IMR-90 (cell line): ENCODE results near the gene NDUFB2. TPM values are rescaled to one million over a fixed set of nuclear protein-coding genes. Genes with fewer than 3 reads are reported as not detected.

Experiments used
- ATAC-seq: fragments of 200-7000 bp; cut with Tn5 transposase; 2 replicates; pipeline ENCODE4 v1.9.1; 2020; ENCODE audit warnings: low read depth, mild to moderate bottlenecking, moderate library complexity
- BruUV-seq: library from RNA; stranded (reverse); fragments of 400-500 nt; replicated peaks from 2 replicates; lab custom pipeline; 2021; lab: Mats Ljungman, UMichigan
- CTCF ChIA-PET: fragments of 300-600 bp; formaldehyde crosslinking; extraction: SDS; loops from one replicate; lab custom pipeline; 2021; ENCODE audit warnings: antibody characterized with exemption; lab: Yijun Ruan, JAX
- POLR2A ChIA-PET: fragments of 300-600 bp; sonication (Branson Sonifier 250); formaldehyde crosslinking; loops from one replicate; lab custom pipeline; 2022; ENCODE audit warnings: antibody characterized with exemption; ENCODE audit not compliant: unreplicated experiment; lab: Charles Lee
- DNase-seq: peaks from one replicate; pipeline ENCODE4 v3.0.0; 2013
- H2AFZ ChIP-seq: replicated peaks from 2 replicates; pipeline ENCODE3; 2013; ENCODE audit warnings: low read length, mild to moderate bottlenecking; ENCODE audit not compliant: poor library complexity
- H2AK5ac ChIP-seq: 2 replicates; pipeline ENCODE4 v1.6.1; 2013; ENCODE audit warnings: low read depth, low read length, inconsistent platforms
- H2AK9ac ChIP-seq: replicated peaks from 2 replicates; pipeline ENCODE3; 2013; ENCODE audit warnings: mild to moderate bottlenecking, low read depth, low read length, moderate library complexity; ENCODE audit not compliant: poor library complexity
- H2BK120ac ChIP-seq: 2 replicates; pipeline ENCODE4 v1.6.1; 2013; ENCODE audit warnings: low read depth, low read length, inconsistent platforms
- H2BK15ac ChIP-seq: 3 replicates; pipeline ENCODE4 v1.6.1; 2013; ENCODE audit warnings: low read depth, low read length, inconsistent platforms
- H2BK20ac ChIP-seq: 2 replicates; pipeline ENCODE4 v1.6.1; 2013; ENCODE audit warnings: low read depth, mild to moderate bottlenecking, inconsistent platforms, low read length, moderate library complexity
- H2BK5ac ChIP-seq: 2 replicates; pipeline ENCODE4 v1.6.1; 2013; ENCODE audit warnings: mild to moderate bottlenecking, low read depth, low read length, inconsistent platforms; ENCODE audit not compliant: poor library complexity, severe bottlenecking
- H3K14ac ChIP-seq: replicated peaks from 2 replicates; pipeline ENCODE4 v1.6.1; 2013; ENCODE audit warnings: low read depth, low read length, inconsistent platforms
- H3K18ac ChIP-seq: 2 replicates; pipeline ENCODE4 v1.6.1; 2013; ENCODE audit warnings: low read depth, low read length, control low read depth
- H3K23ac ChIP-seq: 2 replicates; pipeline ENCODE4 v1.6.1; 2013; ENCODE audit warnings: low read depth, low read length, inconsistent platforms
- H3K27ac ChIP-seq: 2 replicates; pipeline ENCODE4 v1.5.1; 2013; ENCODE audit warnings: mild to moderate bottlenecking, control low read depth, low read length; ENCODE audit not compliant: insufficient read depth
- H3K27me3 ChIP-seq: 2 replicates; pipeline ENCODE4 v1.6.1; 2013; ENCODE audit warnings: low read length; ENCODE audit not compliant: control insufficient read depth, insufficient read depth
- H3K36me3 ChIP-seq: 2 replicates; pipeline ENCODE4 v1.6.1; 2013; ENCODE audit warnings: low read length, mixed read lengths; ENCODE audit not compliant: control insufficient read depth, insufficient read depth
- H3K4ac ChIP-seq: 2 replicates; pipeline ENCODE4 v1.6.1; 2013; ENCODE audit warnings: low read depth, low read length, inconsistent platforms
- H3K4me1 ChIP-seq: 2 replicates; pipeline ENCODE4 v1.6.1; 2013; ENCODE audit warnings: low read length, mixed read lengths; ENCODE audit not compliant: control insufficient read depth, insufficient read depth
- H3K4me2 ChIP-seq: 2 replicates; pipeline ENCODE4 v1.6.1; 2013; ENCODE audit warnings: low read depth, mild to moderate bottlenecking, control low read depth, low read length, moderate library complexity
- H3K4me3 ChIP-seq: 2 replicates; pipeline ENCODE4 v1.5.1; 2013; ENCODE audit warnings: low read depth, mild to moderate bottlenecking, control low read depth, low read length, moderate library complexity; ENCODE audit not compliant: insufficient read depth
- H3K56ac ChIP-seq: 2 replicates; pipeline ENCODE4 v1.6.1; 2013; ENCODE audit warnings: low read length, inconsistent platforms; ENCODE audit not compliant: insufficient read depth; ENCODE audit errors: extremely low read depth
- H3K79me1 ChIP-seq, 2 experiments: 2 replicates each; pipeline ENCODE4 v1.6.1; 2013; ENCODE audit warnings: low read length in 2 of 2, inconsistent platforms in 1 of 2, low read depth in 1 of 2
- H3K9ac ChIP-seq: 2 replicates; pipeline ENCODE4 v1.6.1; 2013; ENCODE audit warnings: low read depth, low read length, control low read depth
- H3K9me1 ChIP-seq: 2 replicates; pipeline ENCODE4 v1.6.1; 2013; ENCODE audit warnings: low read length, inconsistent platforms; ENCODE audit not compliant: insufficient read depth
- H3K9me3 ChIP-seq: 2 replicates; pipeline ENCODE4 v1.6.1; 2013; ENCODE audit warnings: low read length; ENCODE audit not compliant: control insufficient read depth, insufficient read depth
- H4K20me1 ChIP-seq: 2 replicates; pipeline ENCODE4 v1.6.1; 2013; ENCODE audit warnings: low read length, inconsistent platforms; ENCODE audit not compliant: insufficient read depth
- H4K5ac ChIP-seq: 2 replicates; pipeline ENCODE4 v1.6.1; 2013; ENCODE audit warnings: mild to moderate bottlenecking, low read depth, low read length, control low read depth
- H4K8ac ChIP-seq, 2 experiments: 2 replicates each; pipeline ENCODE4 v1.6.1; 2013; ENCODE audit warnings: low read depth in 2 of 2, low read length in 2 of 2, control low read depth in 1 of 2, inconsistent platforms in 1 of 2
- H4K91ac ChIP-seq: 2 replicates; pipeline ENCODE4 v1.6.1; 2013; ENCODE audit warnings: low read depth, low read length, inconsistent platforms; ENCODE audit not compliant: insufficient read depth
- MXI1 ChIP-seq: IDR thresholded peaks from 2 replicates; pipeline ENCODE4 v1.6.1; 2012; ENCODE audit warnings: low read depth, mild to moderate bottlenecking, low read length, moderate library complexity, borderline replicate concordance
- NFE2L2 ChIP-seq: fragments of 150-350 bp; IDR thresholded peaks from 2 replicates; pipeline ENCODE4 v1.6.1; 2016; ENCODE audit warnings: low read depth, mild to moderate bottlenecking, low read length
- RAD21 ChIP-seq: IDR thresholded peaks from 2 replicates; pipeline ENCODE4 v1.6.1; 2012; ENCODE audit warnings: low read length, improper control_type of control experiment
- WGBS, 2 experiments: methylation state at CpG; one replicate each; pipeline versions ENCODE4 v1.1.5 to v1.1.7; 2013; ENCODE audit warnings: missing lambda C conversion rate in 2 of 2; ENCODE audit not compliant: insufficient read length in 1 of 2; ENCODE audit errors: extremely low coverage in 2 of 2; 5-methylcytosine and 5-hydroxymethylcytosine counted together
- dilution Hi-C: fragments of 300-500 bp; cut with HindIII; formaldehyde crosslinking; loops from one replicate; pipeline ENCODE4 v1.14.3; 2018; ENCODE audit warnings: low sequenced_read_pairs; ENCODE audit not compliant: unreplicated experiment
- in situ Hi-C: fragments of 300-500 bp; cut with MboI; formaldehyde crosslinking; loops from 3 replicates; pipeline ENCODE4 v1.14.3; 2019; ENCODE audit warnings: low sequenced_read_pairs, inconsistent platforms, mixed read lengths
- intact Hi-C: fragments of 100-400 bp; cut with micrococcal nuclease; formaldehyde crosslinking; loops from 2 replicates; pipeline ENCODE4 v1.10.0; 2022
- polyA plus RNA-seq, 3 experiments: library from polyadenylated mRNA; depleted of rRNA; stranded (reverse); fragments of >200 nt; gene quantifications; 2 replicates each; pipeline ENCODE4 v1.2.3, GENCODE V29; 2012; ENCODE audit warnings: low replicate concordance in 1 of 3
- total RNA-seq: library from RNA; depleted of rRNA; stranded (reverse); fragments of >200 nt; gene quantifications from 2 replicates; pipeline ENCODE4 v1.2.3, GENCODE V29; 2012
- TF ChIP-seq, protein P1 (sequence below): fragments of 150-350 bp; IDR thresholded peaks from 2 replicates; pipeline ENCODE4 v1.6.1; 2016; ENCODE audit warnings: low read depth, mild to moderate bottlenecking, low read length, moderate library complexity, borderline replicate concordance

The NDUFB2 gene
- total and polyA plus RNA-seq, 2 of the 4 experiments (the other 2 are of a cell fraction): 81.7 to 143 TPM

DNA sequence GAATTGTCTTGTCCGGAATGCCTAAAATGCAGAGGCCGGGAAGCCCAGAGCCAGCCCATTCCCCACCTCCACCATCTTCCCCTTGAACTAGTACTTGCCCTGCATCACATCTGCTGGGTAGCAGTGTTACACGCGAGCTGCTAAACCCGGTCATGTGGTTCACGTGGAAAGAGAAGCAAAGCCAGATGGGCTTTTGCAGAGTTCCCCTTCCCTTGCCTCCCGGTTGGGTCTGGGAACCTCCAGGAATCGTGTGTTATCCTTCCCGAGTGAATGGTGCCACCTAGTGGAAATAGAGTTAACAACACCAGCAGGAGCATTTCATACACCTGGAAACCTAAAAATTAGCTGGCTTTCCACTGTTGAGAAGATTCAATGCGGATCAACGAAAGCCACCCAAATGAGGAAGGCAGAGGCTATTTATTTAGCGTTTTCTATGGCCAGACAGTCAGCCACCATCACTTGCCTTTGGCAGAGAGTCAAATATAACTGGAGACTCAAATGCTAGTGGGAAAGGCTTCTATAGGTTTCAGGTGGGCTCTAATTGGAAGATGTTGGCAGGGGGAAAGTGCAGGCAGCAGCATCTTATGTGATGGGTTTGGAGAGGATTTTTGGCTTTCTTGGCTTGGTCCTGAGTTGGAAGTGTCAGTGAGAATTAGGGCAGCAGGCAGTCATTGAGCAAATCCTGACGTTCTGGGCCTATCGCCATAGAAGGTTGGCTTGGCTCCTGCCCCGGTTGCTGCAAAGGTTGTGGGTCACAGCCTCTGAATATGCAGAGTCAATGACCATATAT lies 43.0 kb upstream of the NDUFB2 start (continued):
- TF ChIP-seq, protein P1, sequence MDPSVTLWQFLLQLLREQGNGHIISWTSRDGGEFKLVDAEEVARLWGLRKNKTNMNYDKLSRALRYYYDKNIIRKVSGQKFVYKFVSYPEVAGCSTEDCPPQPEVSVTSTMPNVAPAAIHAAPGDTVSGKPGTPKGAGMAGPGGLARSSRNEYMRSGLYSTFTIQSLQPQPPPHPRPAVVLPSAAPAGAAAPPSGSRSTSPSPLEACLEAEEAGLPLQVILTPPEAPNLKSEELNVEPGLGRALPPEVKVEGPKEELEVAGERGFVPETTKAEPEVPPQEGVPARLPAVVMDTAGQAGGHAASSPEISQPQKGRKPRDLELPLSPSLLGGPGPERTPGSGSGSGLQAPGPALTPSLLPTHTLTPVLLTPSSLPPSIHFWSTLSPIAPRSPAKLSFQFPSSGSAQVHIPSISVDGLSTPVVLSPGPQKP: no peak
- peak; percentile 99 for TF ChIP-seq RAD21
- peak; percentile 50; the same call in 1 of the 2 replicates for TF ChIP-seq MXI1

DNA sequence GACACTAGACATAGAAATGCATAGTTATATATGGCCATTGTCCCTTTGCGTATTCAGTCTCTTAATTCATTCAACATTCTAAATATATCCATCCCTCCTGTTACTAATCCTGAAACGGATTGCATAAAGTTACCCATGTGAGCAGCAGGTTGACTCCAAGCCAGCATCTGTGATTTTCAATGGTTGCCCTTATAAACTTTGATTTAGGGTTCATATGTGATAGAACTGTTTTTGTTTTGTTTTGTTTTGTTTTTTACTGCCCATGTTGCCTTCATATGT lies 42.5 kb upstream of the NDUFB2 start:
- no peak overlapping the region for H2AK9ac ChIP-seq
- no peak for ATAC-seq
- WGBS, 2 experiments: no CpG with 5 or more reads among the region's 2 CpGs
- H4K8ac ChIP-seq: no peak overlapping the region
- no peak overlapping the region for H3K4me3 ChIP-seq
- H3K56ac ChIP-seq: no peak overlapping the region
- H3K9me3 ChIP-seq: no peaks in the 10 kb centered on the region
- H3K14ac ChIP-seq: no peak overlapping the region
- no peak for TF ChIP-seq NFE2L2
- DNase-seq: no peak
- H3K4ac ChIP-seq: no peak overlapping the region
- ChIA-PET CTCF (interaction anchor here (1.2 kb wide), 1 partner anchor 116 kb away, joined by 3 read pairs; no protein-coding TSS in a partner anchor), POLR2A (interaction anchor here (0.6 kb wide), 1 partner anchor 174 kb away, joined by 3 read pairs; no protein-coding TSS in a partner anchor)
- H2BK15ac ChIP-seq: no peak overlapping the region
- H2BK20ac ChIP-seq: no peak overlapping the region
- intact Hi-C loops (no loop called here), in situ Hi-C loops (loop anchor here (5.0 kb wide), 2 partner anchors 132 to 177 kb away; partner anchors contain the start of gene MKRN1), dilution Hi-C loops (no loop called here)
- no TSS peak for BruUV-seq
- H3K9me1 ChIP-seq: 0 out of 2 replicates have a peak, but pooled peaks cover 3% of the 10 kb centered on the region
- H3K18ac ChIP-seq: no peak overlapping the region
- no peak overlapping the region for H3K9ac ChIP-seq
- H4K91ac ChIP-seq: no peak overlapping the region
- H3K27me3 ChIP-seq: no peaks in the 10 kb centered on the region
- no peak overlapping the region for H3K27ac ChIP-seq
- H2BK5ac ChIP-seq: no peak overlapping the region
- H2BK120ac ChIP-seq: no peak overlapping the region
- H3K36me3 ChIP-seq: no peaks in the 10 kb centered on the region
- no peak overlapping the region for H2AFZ ChIP-seq
- no peak overlapping the region for H3K23ac ChIP-seq
- H3K4me1 ChIP-seq: peaks cover 11% of the 10 kb centered on the region
- no peak overlapping the region for H2AK5ac ChIP-seq
- H4K5ac ChIP-seq: no peak overlapping the region
- no peaks in the 10 kb centered on the region for H4K20me1 ChIP-seq
- H3K79me1 ChIP-seq: no peaks in the 10 kb centered on the region
- H3K4me2 ChIP-seq: no peak overlapping the region
